ENCODE measurements around the gene VAT1.

DNA sequence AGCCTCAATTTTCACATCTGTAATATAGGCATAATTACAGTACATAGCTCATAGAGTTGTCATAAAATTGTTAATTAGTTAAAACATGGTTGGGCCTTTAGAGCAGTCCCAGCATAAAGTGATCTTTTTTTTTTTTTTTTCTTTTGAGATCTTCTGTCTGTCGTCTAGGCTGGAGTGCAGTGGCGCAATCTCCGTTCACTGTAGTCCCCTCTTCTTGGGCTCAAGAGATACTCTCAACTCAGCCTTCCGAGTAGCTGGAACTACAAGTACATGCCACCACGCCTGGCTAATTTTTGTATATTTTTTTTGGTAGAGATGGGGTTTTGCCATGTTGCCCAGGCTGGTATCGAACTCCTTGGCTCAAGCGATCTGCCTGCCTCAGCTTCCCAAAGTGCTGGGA lies 33.9 kb upstream of the VAT1 start:
- no peak for TF ChIP-seq EZH2 (IDR thresholded peaks at IDR 0.05; ENCODE audit: borderline replicate concordance, low read depth, low read length)
- TF ChIP-seq, protein P1, sequence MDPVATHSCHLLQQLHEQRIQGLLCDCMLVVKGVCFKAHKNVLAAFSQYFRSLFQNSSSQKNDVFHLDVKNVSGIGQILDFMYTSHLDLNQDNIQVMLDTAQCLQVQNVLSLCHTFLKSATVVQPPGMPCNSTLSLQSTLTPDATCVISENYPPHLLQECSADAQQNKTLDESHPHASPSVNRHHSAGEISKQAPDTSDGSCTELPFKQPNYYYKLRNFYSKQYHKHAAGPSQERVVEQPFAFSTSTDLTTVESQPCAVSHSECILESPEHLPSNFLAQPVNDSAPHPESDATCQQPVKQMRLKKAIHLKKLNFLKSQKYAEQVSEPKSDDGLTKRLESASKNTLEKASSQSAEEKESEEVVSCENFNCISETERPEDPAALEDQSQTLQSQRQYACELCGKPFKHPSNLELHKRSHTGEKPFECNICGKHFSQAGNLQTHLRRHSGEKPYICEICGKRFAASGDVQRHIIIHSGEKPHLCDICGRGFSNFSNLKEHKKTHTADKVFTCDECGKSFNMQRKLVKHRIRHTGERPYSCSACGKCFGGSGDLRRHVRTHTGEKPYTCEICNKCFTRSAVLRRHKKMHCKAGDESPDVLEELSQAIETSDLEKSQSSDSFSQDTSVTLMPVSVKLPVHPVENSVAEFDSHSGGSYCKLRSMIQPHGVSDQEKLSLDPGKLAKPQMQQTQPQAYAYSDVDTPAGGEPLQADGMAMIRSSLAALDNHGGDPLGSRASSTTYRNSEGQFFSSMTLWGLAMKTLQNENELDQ (CRISPR knock-in tag; IDR thresholded peaks at IDR 0.05; ENCODE audit: borderline replicate concordance): no peak
- TF ChIP-seq, protein P2, sequence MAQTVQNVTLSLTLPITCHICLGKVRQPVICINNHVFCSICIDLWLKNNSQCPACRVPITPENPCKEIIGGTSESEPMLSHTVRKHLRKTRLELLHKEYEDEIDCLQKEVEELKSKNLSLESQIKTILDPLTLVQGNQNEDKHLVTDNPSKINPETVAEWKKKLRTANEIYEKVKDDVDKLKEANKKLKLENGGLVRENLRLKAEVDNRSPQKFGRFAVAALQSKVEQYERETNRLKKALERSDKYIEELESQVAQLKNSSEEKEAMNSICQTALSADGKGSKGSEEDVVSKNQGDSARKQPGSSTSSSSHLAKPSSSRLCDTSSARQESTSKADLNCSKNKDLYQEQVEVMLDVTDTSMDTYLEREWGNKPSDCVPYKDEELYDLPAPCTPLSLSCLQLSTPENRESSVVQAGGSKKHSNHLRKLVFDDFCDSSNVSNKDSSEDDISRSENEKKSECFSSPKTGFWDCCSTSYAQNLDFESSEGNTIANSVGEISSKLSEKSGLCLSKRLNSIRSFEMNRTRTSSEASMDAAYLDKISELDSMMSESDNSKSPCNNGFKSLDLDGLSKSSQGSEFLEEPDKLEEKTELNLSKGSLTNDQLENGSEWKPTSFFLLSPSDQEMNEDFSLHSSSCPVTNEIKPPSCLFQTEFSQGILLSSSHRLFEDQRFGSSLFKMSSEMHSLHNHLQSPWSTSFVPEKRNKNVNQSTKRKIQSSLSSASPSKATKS (CRISPR knock-in tag; IDR thresholded peaks at IDR 0.05): no peak
- no peak for TF ChIP-seq NFE2 (IDR thresholded peaks at IDR 0.05; ENCODE audit: low read depth)

Measured in K562 (cell line).